NCI-H82 treated with DMSO at 0.1 percent for 48 hours (cell line): Measurements from ENCODE around the gene DPEP3.

Experiments
- DNase-seq: peaks from one replicate; lab custom pipeline; 2025; ENCODE audit not compliant: unreplicated experiment; lab: John Stamatoyannopoulos, UW

DPEP3 gene

GRCh38 chr16:67967183-67967957 lies 12.9 kb downstream of the DPEP3 start:
- DNase-seq = peak; percentile 10

DNA sequence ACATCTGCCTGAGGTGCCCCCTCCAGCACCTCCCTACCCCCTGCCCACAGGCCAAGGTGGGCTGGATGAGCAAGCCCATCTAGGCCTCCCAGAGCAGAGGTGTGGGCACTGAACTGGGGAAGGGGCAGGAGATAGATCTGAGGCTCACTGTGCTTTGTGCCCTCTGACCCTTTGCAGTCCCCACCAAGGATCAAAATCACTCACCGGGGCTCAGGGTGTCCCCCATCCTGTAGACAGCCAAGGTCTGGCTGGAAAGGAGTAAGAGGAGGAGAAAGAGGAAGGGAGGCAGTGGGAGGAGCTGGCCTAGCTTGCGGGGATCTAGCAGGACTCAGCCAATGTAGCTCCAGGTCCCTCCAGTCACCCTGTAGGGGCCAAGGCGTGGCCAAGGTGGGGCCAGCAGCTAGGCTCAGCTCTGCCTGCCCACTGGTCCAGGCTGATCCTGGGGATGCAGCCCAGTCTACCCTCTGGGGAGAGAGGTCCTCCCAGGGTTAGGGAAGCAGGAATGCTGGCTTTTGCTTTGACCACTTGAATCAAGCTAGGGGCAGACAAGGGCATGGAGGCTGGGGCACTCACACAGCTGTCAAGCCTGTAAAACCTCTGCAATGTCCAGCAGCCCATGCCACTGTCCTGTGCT lies 13.6 kb downstream of the DPEP3 start:
- DNase-seq = no peak

GRCh38 chr16:67965668-67966548 lies 14.4 kb downstream of the DPEP3 start:
- DNase-seq = no peak

- DNase-seq = no peak
These were observed 15.7 kb downstream of the DPEP3 start for GRCh38 chr16:67964477-67965131.

GRCh38 chr16:67963662-67964321 lies 16.5 kb downstream of the DPEP3 start:
- DNase-seq = no peak

- no peak for DNase-seq
These were observed 17.0 kb downstream of the DPEP3 start for GRCh38 chr16:67963292-67963661.

DNA sequence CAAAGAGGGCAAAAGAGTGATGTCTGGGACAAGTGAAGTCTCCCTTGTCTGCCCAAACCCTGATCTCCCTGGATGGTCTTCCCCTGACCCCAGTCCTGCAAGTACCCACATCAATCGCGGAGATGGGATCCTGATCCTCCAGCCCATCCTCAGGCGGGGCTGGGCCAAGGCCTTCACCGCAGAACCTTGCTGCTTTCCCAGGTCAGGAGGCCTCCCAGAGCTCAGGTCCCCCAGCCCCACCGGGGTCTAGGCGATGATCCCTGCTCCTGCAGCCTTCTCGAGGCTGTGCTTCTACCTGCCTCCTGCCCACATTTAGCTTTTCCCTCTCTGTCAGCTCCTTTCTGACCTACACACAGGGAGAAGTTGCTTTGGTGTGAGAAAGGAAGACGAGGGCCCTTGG lies 18.2 kb downstream of the DPEP3 start:
- no peak for DNase-seq

- no peak for DNase-seq
These were observed 18.7 kb downstream of the DPEP3 start for GRCh38 chr16:67961551-67961957.

- DNase-seq = no peak
These were observed 20.6 kb downstream of the DPEP3 start for GRCh38 chr16:67959536-67960329.

DNA sequence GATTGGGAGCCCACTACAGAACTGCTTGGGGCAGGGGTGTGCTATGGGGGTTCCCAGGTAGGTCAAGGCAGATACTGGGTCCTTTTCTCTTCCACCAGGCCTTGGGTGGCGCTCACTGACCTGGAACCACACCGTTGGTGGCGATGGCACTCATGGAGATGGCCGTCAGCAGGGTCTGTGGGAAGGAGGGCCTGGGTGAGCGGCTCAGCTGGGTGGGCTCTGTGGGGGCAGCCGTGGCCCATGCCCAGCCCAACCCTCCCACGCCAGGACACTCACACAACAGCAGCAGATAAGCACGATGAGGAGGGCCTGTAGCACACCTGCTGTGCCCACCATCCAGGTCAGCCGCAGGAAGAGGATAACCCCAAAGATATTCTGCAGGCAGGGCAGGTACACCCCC lies 22.7 kb downstream of the DPEP3 start:
- DNase-seq = no peak

- no peak for DNase-seq
These were observed 25.7 kb downstream of the DPEP3 start for GRCh38 chr16:67954421-67955196.

DNA sequence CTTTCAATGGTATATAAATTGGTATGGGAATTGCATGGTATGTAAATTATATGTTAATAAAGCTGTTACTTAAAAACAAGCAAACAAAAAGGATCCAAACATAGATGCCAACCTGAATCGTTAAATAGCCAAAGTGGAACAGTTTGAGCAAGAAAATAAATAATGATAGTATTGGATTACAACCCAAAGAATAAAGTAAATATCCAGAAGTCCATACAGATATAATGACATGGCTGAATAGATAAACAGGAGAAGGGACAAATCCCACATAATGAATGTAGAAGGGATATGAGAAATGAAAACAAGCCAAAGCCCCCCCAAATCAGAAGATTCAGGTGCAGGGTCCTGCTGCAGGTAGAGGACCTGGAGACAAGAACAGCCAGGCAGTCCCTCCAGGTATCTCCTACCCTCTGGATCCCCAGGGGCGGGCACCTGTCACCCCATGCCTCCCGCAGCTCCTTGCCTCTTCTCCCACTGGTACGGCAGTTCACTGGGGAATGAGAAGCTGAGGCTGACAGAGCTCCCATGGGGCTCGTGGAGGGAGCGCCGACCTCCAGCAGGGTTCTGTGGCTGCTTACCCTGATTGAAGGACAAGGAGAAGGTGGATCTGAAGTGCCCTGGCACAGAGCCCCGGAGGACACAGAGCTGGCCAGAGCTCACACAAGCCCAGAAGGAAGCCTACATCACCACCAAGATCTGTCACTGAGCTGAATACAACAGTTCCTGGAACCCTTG lies 26.5 kb downstream of the DPEP3 start:
- no peak for DNase-seq

- DNase-seq = no peak
These were observed 28.8 kb downstream of the DPEP3 start for GRCh38 chr16:67951485-67951884.

GRCh38 chr16:67950335-67950843 lies 29.9 kb downstream of the DPEP3 start:
- DNase-seq = no peak

DNA sequence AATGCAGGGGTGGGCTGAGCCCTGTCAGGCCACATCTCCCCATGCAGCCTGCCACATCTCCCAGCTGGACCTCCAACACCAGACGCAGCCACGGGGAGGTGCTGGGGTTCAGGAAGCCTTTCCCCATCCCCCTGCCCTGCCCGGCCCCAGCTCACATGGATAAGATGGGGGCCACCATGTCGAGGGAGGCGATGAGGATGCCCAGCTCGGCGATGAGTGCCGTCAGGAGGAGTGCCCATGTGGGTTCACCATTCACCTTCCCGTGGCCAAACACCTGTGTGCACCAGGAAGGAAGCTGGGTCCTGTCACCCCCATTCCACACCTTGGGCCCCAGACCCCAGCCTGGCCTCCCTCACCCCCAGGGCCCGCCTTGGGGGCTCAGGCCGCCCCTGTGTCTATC lies 30.7 kb downstream of the DPEP3 start:
- no peak for DNase-seq

DNA sequence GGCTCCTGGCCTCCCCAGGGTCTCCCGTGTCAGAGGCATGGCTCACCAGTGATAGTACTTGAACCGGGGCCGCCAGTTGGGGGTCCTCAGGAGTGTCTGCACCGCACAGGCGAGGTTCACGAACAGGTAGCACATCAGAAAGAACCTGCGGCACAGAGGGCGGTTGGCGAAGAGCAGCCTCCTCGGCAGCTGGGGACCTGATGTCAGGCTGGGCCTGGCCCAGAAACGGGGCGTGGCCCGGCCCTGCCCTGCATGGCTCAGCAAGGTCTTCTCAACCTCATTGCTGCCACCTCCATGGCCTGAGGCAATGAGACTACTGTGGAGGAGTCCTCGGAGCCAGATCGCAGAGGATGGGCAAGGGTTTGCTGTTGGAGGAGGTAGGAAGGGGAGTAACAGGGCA lies 32.3 kb downstream of the DPEP3 start:
- DNase-seq = no peak

DNA sequence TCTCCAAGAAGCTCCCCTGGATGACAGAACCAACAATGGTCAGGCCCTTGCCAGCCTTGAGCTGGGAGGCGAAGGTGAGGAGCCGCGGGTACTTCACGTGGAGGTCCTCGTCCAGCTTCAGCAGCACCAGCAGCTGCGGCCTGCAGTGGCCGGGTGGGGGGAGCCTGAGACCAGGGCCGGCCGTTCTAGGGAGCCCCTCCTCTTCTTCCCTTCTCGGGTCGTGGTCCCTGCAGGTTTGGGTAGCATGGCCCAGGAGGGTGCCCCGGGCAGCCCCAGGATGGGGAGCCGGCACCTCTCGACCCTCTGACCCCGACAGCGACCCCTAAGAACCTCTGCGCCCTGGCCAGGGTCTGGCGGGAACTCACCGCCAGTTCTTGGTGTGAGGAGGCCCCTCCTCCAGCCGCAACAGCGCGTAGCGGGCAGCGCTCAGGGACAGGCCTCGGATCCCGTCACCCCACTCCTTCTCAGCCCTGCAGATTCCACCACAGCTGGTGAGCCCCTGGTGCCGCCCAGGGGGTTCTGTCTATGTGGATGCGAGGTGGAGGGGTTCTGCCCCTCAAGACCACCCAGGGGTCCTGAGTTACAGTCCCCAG lies 33.2 kb downstream of the DPEP3 start:
- DNase-seq = no peak

DNA sequence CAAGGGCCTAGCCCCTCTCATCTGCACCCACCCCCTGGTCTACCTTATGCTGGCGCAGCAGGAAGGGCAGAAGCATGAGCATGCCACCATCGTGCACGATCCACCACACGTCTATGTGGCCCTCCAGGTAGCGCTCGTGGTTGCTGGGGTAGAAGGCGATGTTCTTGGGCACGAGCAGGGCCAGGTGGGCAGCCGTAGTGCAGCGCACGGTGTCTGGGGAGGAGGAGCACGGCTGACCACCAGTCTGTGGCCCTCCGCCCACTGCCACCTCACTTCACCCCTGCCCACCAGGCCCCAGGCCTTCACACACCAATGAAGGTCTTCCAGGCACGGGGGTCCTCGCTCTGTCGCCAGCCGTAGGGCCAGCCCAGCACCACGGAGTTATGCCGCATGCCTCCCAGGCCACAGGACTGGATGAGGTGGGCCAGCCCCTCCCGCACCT lies 34.1 kb downstream of the DPEP3 start:
- no peak for DNase-seq
